Measurements from ENCODE around the gene CALHM6.

Gene CALHM6

GRCh38 chr6:116476002-116476678 lies 15.0 kb downstream of the CALHM6 start:
- in situ Hi-C loops (cut with HindIII; ENCODE audit: low pct_ligation_motif_present, low sequenced_read_pairs) = no loop called here
- no peak for DNase-seq
- H3K4me3 ChIP-seq (ENCODE audit: low read depth, low read length) = no peak overlapping the region
- no peak overlapping the region for H3K27ac ChIP-seq
- no peak for TF ChIP-seq CTCF (IDR thresholded peaks at IDR 0.05; ENCODE audit: low read depth, low read length, missing control alignments)
- H3K27me3 ChIP-seq (replicated peaks) = no peaks in the 10 kb centered on the region
- H3K36me3 ChIP-seq (replicated peaks) = no peaks in the 10 kb centered on the region

- H3K4me3 ChIP-seq (ENCODE audit: low read depth, low read length) = no peak overlapping the region
- in situ Hi-C loops (cut with HindIII; ENCODE audit: low pct_ligation_motif_present, low sequenced_read_pairs) = no loop called here
Measured at GRCh38 chr6:116482780-116483179, 21.6 kb downstream of the CALHM6 start.

GRCh38 chr6:116483616-116484015 lies 22.4 kb downstream of the CALHM6 start:
- in situ Hi-C loops (cut with HindIII; ENCODE audit: low pct_ligation_motif_present, low sequenced_read_pairs) = no loop called here
- no peaks in the 10 kb centered on the region for H3K27me3 ChIP-seq (replicated peaks)
- no peak for TF ChIP-seq CTCF (IDR thresholded peaks at IDR 0.05; ENCODE audit: low read depth, low read length, missing control alignments)
- no peak overlapping the region for H3K4me3 ChIP-seq (ENCODE audit: low read depth, low read length)
- H3K27ac ChIP-seq = no peak overlapping the region
- DNase-seq = no peak
- no peaks in the 10 kb centered on the region for H3K36me3 ChIP-seq (replicated peaks)

More at GRCh38 chr6:116482780-116483179, 21.6 kb downstream of the CALHM6 start:
- H3K27me3 ChIP-seq (replicated peaks) = no peaks in the 10 kb centered on the region
- no peak for DNase-seq
- no peak overlapping the region for H3K27ac ChIP-seq
- TF ChIP-seq CTCF (IDR thresholded peaks at IDR 0.05; ENCODE audit: low read depth, low read length, missing control alignments) = no peak
- H3K36me3 ChIP-seq (replicated peaks) = no peaks in the 10 kb centered on the region

- H3K4me3 ChIP-seq (ENCODE audit: low read depth, low read length) = no peak overlapping the region
- no peak for TF ChIP-seq CTCF (IDR thresholded peaks at IDR 0.05; ENCODE audit: low read depth, low read length, missing control alignments)
- in situ Hi-C loops (cut with HindIII; ENCODE audit: low pct_ligation_motif_present, low sequenced_read_pairs) = no loop called here
- no peak overlapping the region for H3K27ac ChIP-seq
- no peak for DNase-seq
- H3K27me3 ChIP-seq (replicated peaks) = no peaks in the 10 kb centered on the region
- no peaks in the 10 kb centered on the region for H3K36me3 ChIP-seq (replicated peaks)
Measured at GRCh38 chr6:116485559-116486184, 24.5 kb downstream of the CALHM6 start.

- in situ Hi-C loops (cut with HindIII; ENCODE audit: low pct_ligation_motif_present, low sequenced_read_pairs) = no loop called here
- no peak for TF ChIP-seq CTCF (IDR thresholded peaks at IDR 0.05; ENCODE audit: low read depth, low read length, missing control alignments)
Measured at GRCh38 chr6:116491610-116492330, 30.6 kb downstream of the CALHM6 start.

More at GRCh38 chr6:116491610-116492330, 30.6 kb downstream of the CALHM6 start:
- no peak for DNase-seq
- Histone ChIP-seq H3K27me3 (replicated peaks) (no peaks in the 10 kb centered on the region), H3K4me3 (ENCODE audit: low read depth, low read length) (no peak overlapping the region), H3K36me3 (replicated peaks) (no peaks in the 10 kb centered on the region), H3K27ac (no peak overlapping the region)
